H1 (cell line): ENCODE results near the gene KRT4. TPM values are rescaled to one million over a fixed set of nuclear protein-coding genes. Genes with fewer than 3 reads are reported as not detected.

Source experiments
- CTCF ChIA-PET: fragments of 300-600 bp; sonication (Branson Sonifier 250); formaldehyde crosslinking; loops from one replicate; lab custom pipeline; 2021; ENCODE audit not compliant: partially characterized antibody; lab: Charles Lee
- POLR2A ChIA-PET: fragments of 300-600 bp; sonication (Branson Sonifier 250); formaldehyde crosslinking; loops from one replicate; lab custom pipeline; 2021; ENCODE audit warnings: inconsistent platforms; ENCODE audit not compliant: partially characterized antibody; lab: Charles Lee
- DNase-seq, 2 experiments: peaks; one replicate each; pipeline versions ENCODE4 v3.0.0 to v3.0.0-alpha.2; 2010 to 2022; ENCODE audit warnings: low spot score in 2 of 2, low read depth in 1 of 2, mixed read lengths in 1 of 2
- FAIRE-seq: peaks from 2 replicates; lab custom pipeline; 2011; peaks lifted over from hg19 to GRCh38; lab: Jason Lieb, UNC
- H2AFZ ChIP-seq: 2 replicates; pipeline ENCODE4 v1.8.1; 2012; ENCODE audit warnings: low read length, inconsistent platforms
- H2AK5ac ChIP-seq: 2 replicates; pipeline ENCODE4 v1.6.1; 2013; ENCODE audit warnings: low read depth, low read length
- H2BK120ac ChIP-seq: replicated peaks from 2 replicates; pipeline ENCODE3; 2013; ENCODE audit warnings: low read depth, low read length, inconsistent platforms
- H2BK12ac ChIP-seq: 2 replicates; pipeline ENCODE4 v1.6.1; 2013; ENCODE audit warnings: low read depth, low read length
- H2BK15ac ChIP-seq: 2 replicates; pipeline ENCODE4 v1.6.1; 2013; ENCODE audit warnings: low read length
- H2BK20ac ChIP-seq: 2 replicates; pipeline ENCODE4 v1.6.1; 2013; ENCODE audit warnings: low read length
- H2BK5ac ChIP-seq: 2 replicates; pipeline ENCODE4 v1.6.1; 2013; ENCODE audit warnings: low read depth, low read length
- H3K14ac ChIP-seq: 2 replicates; pipeline ENCODE4 v1.6.1; 2013; ENCODE audit warnings: inconsistent platforms; ENCODE audit not compliant: insufficient read length
- H3K18ac ChIP-seq: 2 replicates; pipeline ENCODE4 v1.6.1; 2013; ENCODE audit warnings: low read length; ENCODE audit errors: extremely low read depth
- H3K23ac ChIP-seq: 2 replicates; pipeline ENCODE4 v1.6.1; 2013; ENCODE audit warnings: inconsistent platforms; ENCODE audit not compliant: insufficient read length
- H3K23me2 ChIP-seq: 2 replicates; pipeline ENCODE4 v1.6.1; 2013; ENCODE audit warnings: low read depth, low read length
- H3K27ac ChIP-seq: 2 replicates; pipeline ENCODE4 v1.6.1; 2011; ENCODE audit warnings: low read depth, low read length, inconsistent platforms
- H3K27me3 ChIP-seq, 4 experiments: replicated peaks in 1 of 4; 1 replicate in 1 of 4; 2 replicates in 3 of 4; pipeline versions ENCODE4 v1.6.1 to v1.8.1; 2011 to 2013; ENCODE audit warnings: low read length in 3 of 4, mild to moderate bottlenecking in 3 of 4, inconsistent platforms in 2 of 4, mixed read lengths in 2 of 4, moderate library complexity in 1 of 4; ENCODE audit not compliant: control insufficient read depth in 3 of 4, insufficient read depth in 3 of 4; ENCODE audit errors: extremely low read depth in 1 of 4
- H3K36me3 ChIP-seq, 4 experiments: 2 replicates each; pipeline versions ENCODE4 v1.6.1 to v1.8.1; 2011 to 2013; ENCODE audit warnings: mild to moderate bottlenecking in 4 of 4, low read length in 3 of 4, moderate library complexity in 2 of 4, control low read depth in 1 of 4, inconsistent platforms in 1 of 4; ENCODE audit not compliant: insufficient read depth in 4 of 4, control insufficient read depth in 2 of 4
- H3K4ac ChIP-seq: replicated peaks from 2 replicates; pipeline ENCODE3; 2013; ENCODE audit warnings: low read length, low read depth, mixed read lengths, inconsistent platforms; ENCODE audit not compliant: insufficient read length
- H3K4me1 ChIP-seq, 4 experiments: replicated peaks in 1 of 4; 1 replicate in 1 of 4; 2 replicates in 3 of 4; pipeline versions ENCODE4 v1.6.1 to v1.8.1; 2011 to 2013; ENCODE audit warnings: low read length in 3 of 4, inconsistent platforms in 2 of 4, mixed read lengths in 1 of 4; ENCODE audit not compliant: insufficient read depth in 4 of 4, control insufficient read depth in 3 of 4
- H3K4me2 ChIP-seq, 2 experiments: 2 replicates each; pipeline versions ENCODE4 v1.6.1 to v1.8.1; 2011 to 2013; ENCODE audit warnings: low read depth in 2 of 2, low read length in 2 of 2, control low read depth in 1 of 2, inconsistent platforms in 1 of 2, mild to moderate bottlenecking in 1 of 2; ENCODE audit not compliant: insufficient read depth in 1 of 2
- H3K4me3 ChIP-seq, 4 experiments: fragments of 200-600, 300-600 bp in 1 of 4; sonication (generic), shearing (Covaris generic), sonication (Bioruptor Twin) in 1 of 4; 2 replicates each; pipeline versions ENCODE4 v1.5.1 to v1.8.1; 2011 to 2016; ENCODE audit warnings: low read length in 4 of 4, low read depth in 3 of 4, control low read depth in 2 of 4, inconsistent platforms in 2 of 4, mild to moderate bottlenecking in 2 of 4, mixed read lengths in 1 of 4, moderate library complexity in 1 of 4; ENCODE audit not compliant: insufficient read depth in 2 of 4; ENCODE audit errors: extremely low read depth in 1 of 4
- H3K56ac ChIP-seq: replicated peaks from 2 replicates; pipeline ENCODE3; 2013; ENCODE audit warnings: low read depth, mild to moderate bottlenecking, mixed read lengths, low read length, inconsistent platforms; ENCODE audit not compliant: insufficient read length
- H3K79me1 ChIP-seq: 2 replicates; pipeline ENCODE4 v1.6.1; 2013; ENCODE audit warnings: low read depth, low read length, control low read depth
- H3K79me2 ChIP-seq, 2 experiments: 2 replicates each; pipeline versions ENCODE4 v1.6.1 to v1.8.1; 2012 to 2013; ENCODE audit warnings: low read length in 2 of 2, mild to moderate bottlenecking in 2 of 2, inconsistent platforms in 1 of 2; ENCODE audit not compliant: insufficient read depth in 2 of 2, control insufficient read depth in 1 of 2
- H3K9ac ChIP-seq, 4 experiments: replicated peaks in 1 of 4; 1 replicate in 1 of 4; 2 replicates in 3 of 4; pipeline versions ENCODE4 v1.6.1 to v1.8.1; 2011 to 2013; ENCODE audit warnings: low read depth in 3 of 4, low read length in 3 of 4, control low read depth in 2 of 4, mild to moderate bottlenecking in 2 of 4, moderate library complexity in 2 of 4, inconsistent platforms in 1 of 4; ENCODE audit errors: extremely low read depth in 1 of 4
- H3K9me3 ChIP-seq, 2 experiments: 2 replicates each; pipeline versions ENCODE4 v1.6.1 to v1.8.1; 2012 to 2013; ENCODE audit warnings: mild to moderate bottlenecking in 2 of 2, moderate library complexity in 2 of 2, control low read depth in 1 of 2, inconsistent platforms in 1 of 2, low read depth in 1 of 2, low read length in 1 of 2, mixed read lengths in 1 of 2; ENCODE audit not compliant: insufficient read depth in 2 of 2
- H4K20me1 ChIP-seq, 2 experiments: replicated peaks in 1 of 2; 2 replicates each; pipeline versions ENCODE3 to v1.8.1; 2011 to 2013; ENCODE audit warnings: inconsistent platforms in 2 of 2, low read length in 2 of 2, mild to moderate bottlenecking in 1 of 2; ENCODE audit not compliant: insufficient read depth in 2 of 2, control insufficient read depth in 1 of 2
- H4K5ac ChIP-seq: 2 replicates; pipeline ENCODE4 v1.6.1; 2013; ENCODE audit warnings: low read length, low read depth, mixed read lengths, inconsistent platforms; ENCODE audit not compliant: insufficient read length
- H4K8ac ChIP-seq: 2 replicates; pipeline ENCODE4 v1.8.0; 2013; ENCODE audit warnings: mild to moderate bottlenecking, moderate library complexity, low read length, inconsistent platforms; ENCODE audit not compliant: insufficient read depth; ENCODE audit errors: extremely low read depth
- H4K91ac ChIP-seq: replicated peaks from 2 replicates; pipeline ENCODE3; 2013; ENCODE audit warnings: low read length, mixed read lengths, inconsistent platforms; ENCODE audit not compliant: insufficient read length
- CREB1 ChIP-seq: IDR thresholded peaks from 2 replicates; pipeline ENCODE4 v1.6.1; 2012; ENCODE audit warnings: inconsistent platforms
- GABPA ChIP-seq: IDR thresholded peaks from 2 replicates; pipeline ENCODE4 v1.6.1; 2011; ENCODE audit warnings: mild to moderate bottlenecking, low read length, moderate library complexity, borderline replicate concordance; ENCODE audit not compliant: insufficient read depth
- JUN ChIP-seq: IDR thresholded peaks from 2 replicates; pipeline ENCODE4 v1.6.1; 2011; ENCODE audit warnings: low read depth, mild to moderate bottlenecking, improper control_type of control experiment, low read length
- JUND ChIP-seq: IDR thresholded peaks from 2 replicates; pipeline ENCODE4 v1.6.1; 2011; ENCODE audit warnings: mild to moderate bottlenecking, improper control_type of control experiment, low read length
- SAP30 ChIP-seq: fragments of 300-600 bp; sonication (generic); IDR thresholded peaks from 2 replicates; pipeline ENCODE4 v1.7.1; 2012; ENCODE audit warnings: low read length, moderate library complexity, mild to moderate bottlenecking, inconsistent platforms; ENCODE audit not compliant: insufficient read depth, insufficient replicate concordance
- SIN3A ChIP-seq, 2 experiments: IDR thresholded peaks in 1 of 2; conservative IDR thresholded peaks in 1 of 2; 2 replicates each; pipeline ENCODE4 v1.6.1; 2011 to 2012; ENCODE audit warnings: low read length in 2 of 2, improper control_type of control experiment in 1 of 2, low read depth in 1 of 2, mild to moderate bottlenecking in 1 of 2
- SP2 ChIP-seq: IDR thresholded peaks from 2 replicates; pipeline ENCODE4 v1.6.1; 2012; ENCODE audit warnings: mild to moderate bottlenecking, low read length, inconsistent platforms
- SUZ12 ChIP-seq: fragments of 200-600 bp; sonication (generic); IDR thresholded peaks from 2 replicates; pipeline ENCODE4 v1.6.1; 2012; ENCODE audit warnings: mild to moderate bottlenecking, inconsistent platforms, low read length, moderate library complexity, mixed read lengths
- WGBS, 2 experiments: shearing (Covaris generic) in 1 of 2; methylation state at CpG; one replicate each; pipeline versions ENCODE4 v1.1.6 to v1.1.7; 2013 to 2015; ENCODE audit warnings: low lambda C conversion rate in 2 of 2, mixed read lengths in 2 of 2, inconsistent platforms in 1 of 2, low coverage in 1 of 2, missing lambda C conversion rate in 1 of 2; ENCODE audit not compliant: insufficient replicate concordance in 2 of 2, insufficient coverage in 1 of 2, insufficient read length in 1 of 2; ENCODE audit errors: extremely low coverage in 1 of 2, missing lambda C conversion rate in 1 of 2; 5-methylcytosine and 5-hydroxymethylcytosine counted together
- polyA plus RNA-seq, 7 experiments: library from polyadenylated mRNA; depleted of rRNA in 3 of 7; stranded (reverse) in 5 of 7; unstranded in 2 of 7; fragments of >200 nt in 5 of 7; fragments of 200-250 nt in 2 of 7; gene quantifications; 1 replicate in 5 of 7; 2 replicates in 1 of 7; 4 replicates in 1 of 7; pipeline versions ENCODE4 v1.2.1 to v1.2.3, GENCODE V29; 2011 to 2013; ENCODE audit warnings: missing spikeins in 2 of 7, mixed read lengths in 2 of 7
- total RNA-seq: library from RNA; stranded (reverse); fragmentation: NEBNext Ultra II Directional; extraction: Animal tissue kit (Norgen Biotek cat#: 25700); gene quantifications from 2 replicates; pipeline ENCODE4 v1.2.1, GENCODE V29; 2021
- TF ChIP-seq, protein P1 (sequence below), 3 experiments: IDR thresholded peaks; 1 replicate in 2 of 3; 2 replicates in 1 of 3; pipeline versions ENCODE4 v1.5.1 to v1.6.1; 2011; ENCODE audit warnings: low read length in 3 of 3, mild to moderate bottlenecking in 3 of 3, inconsistent platforms in 2 of 3, low read depth in 1 of 3, moderate library complexity in 1 of 3; ENCODE audit not compliant: insufficient read depth in 1 of 3; ENCODE audit errors: control extremely low read depth in 1 of 3
- TF ChIP-seq, protein P2 (sequence below): IDR thresholded peaks from 2 replicates; pipeline ENCODE4 v1.6.1; 2012; ENCODE audit warnings: inconsistent platforms

KRT4 gene
- total and polyA plus RNA-seq, 2 of the 8 experiments (the other 6 are each of a cell fraction or from before 2014, with no cell fraction given): not detected

DNA sequence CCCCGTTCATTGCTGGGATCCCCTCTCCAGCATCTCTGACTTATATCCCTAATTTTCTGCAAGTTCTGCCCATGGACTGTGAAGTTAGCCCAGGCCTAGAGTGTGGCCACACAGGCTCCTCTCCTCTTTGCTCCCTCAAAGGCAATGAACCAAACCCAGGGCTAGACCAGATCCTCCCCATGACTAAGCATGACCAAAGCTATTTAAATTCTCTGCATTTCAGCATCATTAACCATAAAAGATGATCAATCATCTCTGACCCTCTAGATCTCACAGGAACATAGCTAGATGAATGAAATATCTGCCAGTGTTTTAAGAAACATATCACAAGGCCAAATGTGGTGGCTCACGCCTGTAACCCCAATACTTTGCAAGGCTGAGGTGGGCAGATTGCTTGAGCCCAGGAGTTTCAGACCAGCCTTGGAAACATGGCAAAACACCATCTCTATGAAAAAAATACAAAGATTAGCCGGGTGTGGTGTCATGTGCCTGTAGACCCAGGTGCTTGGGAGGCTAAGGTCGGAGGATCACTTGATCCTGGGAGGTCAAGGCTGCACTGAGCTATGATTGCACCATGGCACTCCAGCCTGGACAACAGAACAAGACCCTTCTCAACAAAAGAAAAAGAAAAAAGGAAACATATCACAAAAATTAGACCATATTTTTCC is 15.8 kb downstream of the KRT4 start:
- H3K36me3 ChIP-seq: no peaks in the 10 kb centered on the region
- no peak overlapping the region for H2BK120ac ChIP-seq
- H3K4me3 ChIP-seq: no peak overlapping the region
- no peak for DNase-seq
- no peaks in the 10 kb centered on the region for H3K79me2 ChIP-seq
- H3K79me1 ChIP-seq: no peaks in the 10 kb centered on the region
- no peak overlapping the region for H3K56ac ChIP-seq
- no peaks in the 10 kb centered on the region for H3K27me3 ChIP-seq
- no peak overlapping the region for H2AFZ ChIP-seq
- peaks cover 1% of the 10 kb centered on the region; the same call in 1 of the 2 replicates for H3K23me2 ChIP-seq
- H2BK20ac ChIP-seq: no peak overlapping the region
- H3K4me2 ChIP-seq: no peak overlapping the region
- FAIRE-seq: no peak
- no peak overlapping the region for H3K4ac ChIP-seq
- no peak overlapping the region for H2AK5ac ChIP-seq
- no peak overlapping the region for H2BK15ac ChIP-seq
- H2BK12ac ChIP-seq: no peak overlapping the region
- WGBS, 2 experiments: 90% methylated on average over 4 of the region's 4 CpGs; no CpG with 5 or more reads in 1 of the 2 experiments
- H4K8ac ChIP-seq: no peak overlapping the region
- H3K9ac ChIP-seq: no peak overlapping the region
- no peak overlapping the region for H3K23ac ChIP-seq
- H3K18ac ChIP-seq: no peak overlapping the region
- H4K20me1 ChIP-seq: no peaks in the 10 kb centered on the region
- H3K9me3 ChIP-seq: no peaks in the 10 kb centered on the region; a peak in 1 of 4 replicates
- no peak overlapping the region for H4K91ac ChIP-seq
- no peak overlapping the region for H4K5ac ChIP-seq
- ChIA-PET POLR2A (interaction anchor here (1.2 kb wide), 1 partner anchor 18 kb away, joined by 3 read pairs; no protein-coding TSS in a partner anchor), CTCF (interaction anchor here (0.8 to 1.9 kb wide), 2 partner anchors 15 to 27 kb away, joined by 3 to 4 read pairs; no protein-coding TSS in a partner anchor)
- H3K4me1 ChIP-seq: peaks cover 0 to 11% (median 2%) of the 10 kb centered on the region in 4 experiments; a peak in 3 of 7 replicates
- H2BK5ac ChIP-seq: no peak overlapping the region
- no peak overlapping the region for H3K14ac ChIP-seq
- H3K27ac ChIP-seq: no peak overlapping the region
- TF ChIP-seq GABPA: no peak
- no peak for TF ChIP-seq JUND
- no peak for TF ChIP-seq JUN
- no peak for TF ChIP-seq CREB1
- TF ChIP-seq, protein P1, sequence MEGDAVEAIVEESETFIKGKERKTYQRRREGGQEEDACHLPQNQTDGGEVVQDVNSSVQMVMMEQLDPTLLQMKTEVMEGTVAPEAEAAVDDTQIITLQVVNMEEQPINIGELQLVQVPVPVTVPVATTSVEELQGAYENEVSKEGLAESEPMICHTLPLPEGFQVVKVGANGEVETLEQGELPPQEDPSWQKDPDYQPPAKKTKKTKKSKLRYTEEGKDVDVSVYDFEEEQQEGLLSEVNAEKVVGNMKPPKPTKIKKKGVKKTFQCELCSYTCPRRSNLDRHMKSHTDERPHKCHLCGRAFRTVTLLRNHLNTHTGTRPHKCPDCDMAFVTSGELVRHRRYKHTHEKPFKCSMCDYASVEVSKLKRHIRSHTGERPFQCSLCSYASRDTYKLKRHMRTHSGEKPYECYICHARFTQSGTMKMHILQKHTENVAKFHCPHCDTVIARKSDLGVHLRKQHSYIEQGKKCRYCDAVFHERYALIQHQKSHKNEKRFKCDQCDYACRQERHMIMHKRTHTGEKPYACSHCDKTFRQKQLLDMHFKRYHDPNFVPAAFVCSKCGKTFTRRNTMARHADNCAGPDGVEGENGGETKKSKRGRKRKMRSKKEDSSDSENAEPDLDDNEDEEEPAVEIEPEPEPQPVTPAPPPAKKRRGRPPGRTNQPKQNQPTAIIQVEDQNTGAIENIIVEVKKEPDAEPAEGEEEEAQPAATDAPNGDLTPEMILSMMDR (IDR thresholded peaks at IDR 0.05; ENCODE audit: control extremely low read depth in 1 of 3, insufficient read depth in 1 of 3, low read depth in 1 of 3, low read length in 3 of 3): no peak
- TF ChIP-seq, protein P2, sequence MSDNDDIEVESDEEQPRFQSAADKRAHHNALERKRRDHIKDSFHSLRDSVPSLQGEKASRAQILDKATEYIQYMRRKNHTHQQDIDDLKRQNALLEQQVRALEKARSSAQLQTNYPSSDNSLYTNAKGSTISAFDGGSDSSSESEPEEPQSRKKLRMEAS: no peak
- TF ChIP-seq SUZ12: no peak
- TF ChIP-seq SIN3A (conservative IDR thresholded peaks at IDR 0.05 in 1 of 2, IDR thresholded peaks at IDR 0.05 in 1 of 2; ENCODE audit: low read depth in 1 of 2, low read length in 2 of 2): no peak
- no peak for TF ChIP-seq SAP30
- TF ChIP-seq SP2: no peak
